B cell (primary cell): Measurements from ENCODE around the gene ACOT6. TPM values are rescaled to one million over a fixed set of nuclear protein-coding genes. Genes with fewer than 3 reads are reported as not detected.
"Not testable (repeated sequence)": the region's sequence is repeated elsewhere in the genome, so short reads cannot be mapped to it uniquely, and the experiment has no call there.

Experiments used
- ATAC-seq: fragments of 200-7000 bp; cut with Tn5 transposase; one replicate; pipeline ENCODE4 v1.10.0; 2021; ENCODE audit warnings: low read depth, mild to moderate bottlenecking, moderate number of reproducible peaks, moderate library complexity
- CTCF ChIA-PET: fragments of 350-600 bp; sonication (Branson Sonifier 250); formaldehyde crosslinking; loops from one replicate; lab custom pipeline; 2021; ENCODE audit warnings: antibody characterized with exemption, inconsistent platforms; lab: Charles Lee
- POLR2A ChIA-PET: fragments of 350-600 bp; sonication (Branson Sonifier 250); formaldehyde crosslinking; loops from one replicate; lab custom pipeline; 2021; ENCODE audit warnings: antibody characterized with exemption; lab: Charles Lee
- DNase-seq: peaks from one replicate; pipeline ENCODE4 v3.0.0; 2013
- H2AFZ ChIP-seq: 2 replicates; pipeline ENCODE4 v1.6.1; 2012; ENCODE audit warnings: mild to moderate bottlenecking, low read depth, low read length; ENCODE audit not compliant: insufficient read depth, poor library complexity, severe bottlenecking
- H3K27ac ChIP-seq, 2 donors: 1 replicate in 1 of 2; 2 replicates in 1 of 2; pipeline ENCODE4 v1.5.1; 2012 to 2013; ENCODE audit warnings: low read length in 2 of 2, mild to moderate bottlenecking in 2 of 2, moderate library complexity in 1 of 2
- H3K27me3 ChIP-seq, 4 experiments: fragments of 200-600 bp in 1 of 4; sonication (generic) in 1 of 4; replicated peaks in 1 of 4; 1 replicate in 2 of 4; 2 replicates in 2 of 4; pipeline versions ENCODE4 v1.6.1 to v1.7.0; 2013 to 2016; ENCODE audit warnings: low read length in 3 of 4, mild to moderate bottlenecking in 2 of 4, mixed read lengths in 1 of 4, moderate library complexity in 1 of 4; ENCODE audit not compliant: insufficient read depth in 4 of 4, control insufficient read depth in 3 of 4; ENCODE audit errors: control extremely low read depth in 1 of 4
- H3K36me3 ChIP-seq, 2 experiments: replicated peaks in 1 of 2; 1 replicate in 1 of 2; 2 replicates in 1 of 2; pipeline versions ENCODE4 v1.6.1 to v1.7.1; 2013; ENCODE audit warnings: low read length in 1 of 2; ENCODE audit not compliant: insufficient read depth in 2 of 2, control insufficient read depth in 1 of 2; ENCODE audit errors: control extremely low read depth in 1 of 2, extremely low read depth in 1 of 2
- H3K4me1 ChIP-seq, 2 donors: fragments of 200-600 bp in 1 of 2; sonication (generic) in 1 of 2; 1 replicate in 1 of 2; 2 replicates in 1 of 2; pipeline versions ENCODE4 v1.5.1 to v1.6.1; 2013 to 2017; ENCODE audit warnings: low read length in 2 of 2; ENCODE audit not compliant: control insufficient read depth in 2 of 2, insufficient read depth in 2 of 2
- H3K4me2 ChIP-seq: replicated peaks from 2 replicates; pipeline ENCODE3; 2012; ENCODE audit warnings: mild to moderate bottlenecking, low read depth, low read length; ENCODE audit not compliant: poor library complexity, severe bottlenecking
- H3K4me3 ChIP-seq, 5 experiments: fragments of 200-600 bp in 1 of 5; sonication (generic) in 1 of 5; 1 replicate in 3 of 5; 2 replicates in 2 of 5; pipeline versions ENCODE4 v1.5.1 to v1.7.0; 2011 to 2016; ENCODE audit warnings: low read length in 4 of 5, mild to moderate bottlenecking in 4 of 5, low read depth in 2 of 5, control low read depth in 1 of 5, moderate library complexity in 1 of 5; ENCODE audit not compliant: insufficient read depth in 1 of 5; ENCODE audit errors: control extremely low read depth in 1 of 5, extremely low read depth in 1 of 5
- H3K79me2 ChIP-seq: fragments of 200-600 bp; sonication (generic); one replicate; pipeline ENCODE4 v1.6.0; 2016; ENCODE audit warnings: low read length; ENCODE audit not compliant: control insufficient read depth, insufficient read depth
- H3K9ac ChIP-seq: fragments of 200-600 bp; sonication (generic); 2 replicates; pipeline ENCODE4 v1.6.1; 2017; ENCODE audit warnings: mild to moderate bottlenecking, low read length, moderate library complexity
- H3K9me3 ChIP-seq, 3 donors: one replicate each; pipeline versions ENCODE4 v1.6.1 to v1.7.1; 2013; ENCODE audit warnings: low read length in 2 of 3; ENCODE audit not compliant: control insufficient read depth in 2 of 3, insufficient read depth in 1 of 3; ENCODE audit errors: control extremely low read depth in 1 of 3
- H4K20me1 ChIP-seq: 2 replicates; pipeline ENCODE4 v1.6.0; 2012; ENCODE audit warnings: mild to moderate bottlenecking, low read length; ENCODE audit not compliant: insufficient read depth, control insufficient read depth, poor library complexity, severe bottlenecking
- H3K27ac Mint-ChIP-seq: one replicate; pipeline ENCODE4 v1.8.0; 2021; ENCODE audit warnings: mixed read lengths
- H3K27me3 Mint-ChIP-seq: one replicate; pipeline ENCODE4 v1.8.0; 2021; ENCODE audit warnings: mixed read lengths
- H3K4me1 Mint-ChIP-seq: one replicate; pipeline ENCODE4 v1.8.0; 2021; ENCODE audit warnings: mixed read lengths
- H3K4me3 Mint-ChIP-seq: one replicate; pipeline ENCODE4 v1.8.0; 2021; ENCODE audit warnings: mixed read lengths
- H3K9me3 Mint-ChIP-seq: one replicate; pipeline ENCODE4 v1.8.0; 2022; ENCODE audit warnings: mixed read lengths; ENCODE audit not compliant: insufficient read depth
- CTCF ChIP-seq: fragments of 200-600 bp; IDR thresholded peaks from one replicate; pipeline ENCODE4 v1.8.0; 2022; ENCODE audit warnings: antibody characterized with exemption, mild to moderate bottlenecking
- EZH2 ChIP-seq: IDR thresholded peaks from 2 replicates; pipeline ENCODE4 v1.6.1; 2012; ENCODE audit warnings: borderline replicate concordance, low read depth, mild to moderate bottlenecking, moderate library complexity, low read length; ENCODE audit not compliant: insufficient read depth, poor library complexity, severe bottlenecking
- WGBS: methylation state at CpG from one replicate; pipeline ENCODE4 v1.1.5; 2013; ENCODE audit warnings: missing lambda C conversion rate; ENCODE audit not compliant: insufficient coverage; 5-methylcytosine and 5-hydroxymethylcytosine counted together
- intact Hi-C: fragments of 100-400 bp; cut with micrococcal nuclease; formaldehyde crosslinking; loops from one replicate; pipeline ENCODE4 v1.10.0; 2022
- polyA plus RNA-seq: library from polyadenylated mRNA; depleted of rRNA; stranded (reverse); fragments of >200 nt; gene quantifications from 2 replicates; pipeline ENCODE4 v1.2.3, GENCODE V29; 2012
- total RNA-seq, 2 donors: library from RNA; stranded (reverse); fragments of 120-200 nt in 1 of 2; gene quantifications; 1 replicate in 1 of 2; 2 replicates in 1 of 2; pipeline versions ENCODE4 v1.2.3 to v1.2.4, GENCODE V29; 2013 to 2022

The ACOT6 gene
- total and polyA plus RNA-seq, 2 donors (not counting 1 experiment from before 2014, with no cell fraction given): not detected

- DNase-seq: no peak
- peaks cover 19 to 32% of the 10 kb centered on the region in 2 donors for H3K4me1 ChIP-seq
These were observed 44.1 kb upstream of the ACOT6 start for GRCh38 chr14:73567951-73568885.

GRCh38 chr14:73568886-73569184 is 43.5 kb upstream of the ACOT6 start:
- H3K27me3 Mint-ChIP-seq: not testable (repeated sequence)

More at GRCh38 chr14:73567951-73568885, 44.1 kb upstream of the ACOT6 start:
- POLR2A ChIA-PET: interaction anchor here (0.6 to 1.6 kb wide), 3 partner anchors 29 to 108 kb away, joined by 3 to 4 read pairs (median 3); partner anchors contain the start of gene RIOX1
- Mint-ChIP-seq H3K4me3 (peak overlapping the region; percentile 92), H3K4me1 (peaks cover 38% of the 10 kb centered on the region), H3K27ac (peak overlapping the region; percentile 94), H3K9me3 (no peaks in the 10 kb centered on the region), H3K27me3 (no peaks in the 10 kb centered on the region)
- no peak for ATAC-seq
- Histone ChIP-seq H4K20me1 (no peaks in the 10 kb centered on the region), H3K4me2 (peak overlapping the region; percentile 83), H3K36me3 (no peaks in the 10 kb centered on the region), H3K4me3 (peak overlapping the region; percentile 59 to 70 (median 66)), H3K9ac (peak overlapping the region; percentile 68), H3K27me3 (no peaks in the 10 kb centered on the region), H2AFZ (peak overlapping the region; percentile 78), H3K79me2 (peaks cover 20% of the 10 kb centered on the region), H3K9me3 (peaks cover 0 to 4% (median 0%) of the 10 kb centered on the region in 3 donors), H3K27ac (peak overlapping the region in 1 of 2 donors; percentile 68)
- intact Hi-C loops: loop anchor here (2.0 to 5.0 kb wide), 2 partner anchors 76 to 77 kb away; partner anchors contain the start of genes DNAL1 and RIOX1
- no peak for TF ChIP-seq EZH2
- TF ChIP-seq CTCF: no peak
- WGBS: 100% methylated on average over 3 of the region's 16 CpGs
- CTCF ChIA-PET: interaction anchor here (0.6 to 4.4 kb wide), 6 partner anchors 27 to 161 kb away, joined by 3 to 44 read pairs (median 5); partner anchors contain the start of gene ACOT6

More at GRCh38 chr14:73568886-73569184, 43.5 kb upstream of the ACOT6 start:
- 33% methylated on average over 3 of the region's 4 CpGs for WGBS
- Histone ChIP-seq H3K27ac (peak overlapping the region; percentile 68 to 71), H3K4me2 (peak overlapping the region; percentile 83), H3K4me1 (peaks cover 19 to 32% of the 10 kb centered on the region in 2 donors), H3K9ac (peak overlapping the region; percentile 68), H2AFZ (peak overlapping the region; percentile 78), H3K4me3 (peak overlapping the region; percentile 59 to 70 (median 66)), H3K79me2 (peaks cover 20% of the 10 kb centered on the region)
- DNase-seq, ATAC-seq, H4K20me1 ChIP-seq, H3K9me3 Mint-ChIP-seq, H3K27me3 ChIP-seq, H3K36me3 ChIP-seq, H3K9me3 ChIP-seq: not testable (repeated sequence)
- POLR2A ChIA-PET: interaction anchor here (0.6 to 1.6 kb wide), 2 partner anchors 78 to 109 kb away, joined by 3 to 4 read pairs; partner anchors contain the start of gene RIOX1
- Mint-ChIP-seq H3K4me3 (peak overlapping the region; percentile 92), H3K4me1 (peaks cover 38% of the 10 kb centered on the region), H3K27ac (peak overlapping the region; percentile 94)
- CTCF ChIA-PET: interaction anchor here (1.1 to 4.4 kb wide), 4 partner anchors 44 to 160 kb away, joined by 5 to 44 read pairs (median 10); partner anchors contain the start of gene ACOT6
- intact Hi-C loops: loop anchor here (1.0 to 5.0 kb wide), 4 partner anchors 43 to 77 kb away; partner anchors contain the start of genes ACOT6, DNAL1 and RIOX1
